Fibroblast of the aortic adventitia (primary cell): Measurements from ENCODE around the gene AP1B1. TPM values are rescaled to one million over a fixed set of nuclear protein-coding genes. Genes with fewer than 3 reads are reported as not detected.

Source experiments
- DNase-seq: peaks from one replicate; pipeline ENCODE4 v3.0.0-alpha.2; 2010; ENCODE audit warnings: low read depth
- H3K4me3 ChIP-seq: 2 replicates; pipeline ENCODE4 v1.5.1; 2011; ENCODE audit warnings: low read depth, mild to moderate bottlenecking, control low read depth, low read length, moderate library complexity
- CTCF ChIP-seq: IDR thresholded peaks from 2 replicates; pipeline ENCODE4 v1.5.1; 2011; ENCODE audit warnings: mild to moderate bottlenecking, low read length, control low read depth, inconsistent platforms; ENCODE audit not compliant: insufficient read depth
- total RNA-seq: library from RNA; depleted of rRNA; stranded (reverse); fragments of >200 nt; gene quantifications from 2 replicates; pipeline ENCODE4 v1.2.3, GENCODE V29; 2012; ENCODE audit warnings: low replicate concordance

The AP1B1 gene
- total RNA-seq, 1 donor, result 46.3 TPM

- DNase-seq, result no peak
- no peak for TF ChIP-seq CTCF
- H3K4me3 ChIP-seq, result no peak overlapping the region
Observed at GRCh38 chr22:29338398-29338797, 50.0 kb downstream of the AP1B1 start.

GRCh38 chr22:29337631-29338284 is 50.6 kb downstream of the AP1B1 start:
- no peak for TF ChIP-seq CTCF

GRCh38 chr22:29336751-29337490 is 51.4 kb downstream of the AP1B1 start:
- no peak overlapping the region for H3K4me3 ChIP-seq
- no peak for DNase-seq
- TF ChIP-seq CTCF, result no peak

More at GRCh38 chr22:29337631-29338284, 50.6 kb downstream of the AP1B1 start:
- DNase-seq, result no peak
- H3K4me3 ChIP-seq, result no peak overlapping the region

- no peak for DNase-seq
- H3K4me3 ChIP-seq, result no peak overlapping the region
- no peak for TF ChIP-seq CTCF
Observed at GRCh38 chr22:29335656-29336055, 52.7 kb downstream of the AP1B1 start.

GRCh38 chr22:29334696-29335344 is 53.5 kb downstream of the AP1B1 start:
- TF ChIP-seq CTCF, result no peak

GRCh38 chr22:29334148-29334547 is 54.2 kb downstream of the AP1B1 start:
- DNase-seq, result no peak
- no peak for TF ChIP-seq CTCF
- no peak overlapping the region for H3K4me3 ChIP-seq

More at GRCh38 chr22:29334696-29335344, 53.5 kb downstream of the AP1B1 start:
- H3K4me3 ChIP-seq, result no peak overlapping the region
- DNase-seq, result no peak
